H1 (cell line): ENCODE measurements around the gene RAB31. TPM values are rescaled to one million over a fixed set of nuclear protein-coding genes. Genes with fewer than 3 reads are reported as not detected.
A peak's percentile ranks its signal among the peaks of the same experiment; 100 is the strongest.

Experiments used
- CTCF ChIA-PET: fragments of 300-600 bp; sonication (Branson Sonifier 250); formaldehyde crosslinking; loops from one replicate; lab custom pipeline; 2021; ENCODE audit not compliant: partially characterized antibody; lab: Charles Lee
- POLR2A ChIA-PET: fragments of 300-600 bp; sonication (Branson Sonifier 250); formaldehyde crosslinking; loops from one replicate; lab custom pipeline; 2021; ENCODE audit warnings: inconsistent platforms; ENCODE audit not compliant: partially characterized antibody; lab: Charles Lee
- DNase-seq, 2 experiments: peaks; one replicate each; pipeline versions ENCODE4 v3.0.0 to v3.0.0-alpha.2; 2010 to 2022; ENCODE audit warnings: low spot score in 2 of 2, low read depth in 1 of 2, mixed read lengths in 1 of 2
- FAIRE-seq: peaks from 2 replicates; lab custom pipeline; 2011; peaks lifted over from hg19 to GRCh38; lab: Jason Lieb, UNC
- H2AFZ ChIP-seq: 2 replicates; pipeline ENCODE4 v1.8.1; 2012; ENCODE audit warnings: low read length, inconsistent platforms
- H2AK5ac ChIP-seq: 2 replicates; pipeline ENCODE4 v1.6.1; 2013; ENCODE audit warnings: low read depth, low read length
- H2BK120ac ChIP-seq: replicated peaks from 2 replicates; pipeline ENCODE3; 2013; ENCODE audit warnings: low read depth, low read length, inconsistent platforms
- H2BK12ac ChIP-seq: 2 replicates; pipeline ENCODE4 v1.6.1; 2013; ENCODE audit warnings: low read depth, low read length
- H2BK15ac ChIP-seq: 2 replicates; pipeline ENCODE4 v1.6.1; 2013; ENCODE audit warnings: low read length
- H2BK20ac ChIP-seq: 2 replicates; pipeline ENCODE4 v1.6.1; 2013; ENCODE audit warnings: low read length
- H2BK5ac ChIP-seq: 2 replicates; pipeline ENCODE4 v1.6.1; 2013; ENCODE audit warnings: low read depth, low read length
- H3K14ac ChIP-seq: 2 replicates; pipeline ENCODE4 v1.6.1; 2013; ENCODE audit warnings: inconsistent platforms; ENCODE audit not compliant: insufficient read length
- H3K18ac ChIP-seq: 2 replicates; pipeline ENCODE4 v1.6.1; 2013; ENCODE audit warnings: low read length; ENCODE audit errors: extremely low read depth
- H3K23ac ChIP-seq: 2 replicates; pipeline ENCODE4 v1.6.1; 2013; ENCODE audit warnings: inconsistent platforms; ENCODE audit not compliant: insufficient read length
- H3K23me2 ChIP-seq: 2 replicates; pipeline ENCODE4 v1.6.1; 2013; ENCODE audit warnings: low read depth, low read length
- H3K27ac ChIP-seq: 2 replicates; pipeline ENCODE4 v1.6.1; 2011; ENCODE audit warnings: low read depth, low read length, inconsistent platforms
- H3K27me3 ChIP-seq, 4 experiments: replicated peaks in 1 of 4; 1 replicate in 1 of 4; 2 replicates in 3 of 4; pipeline versions ENCODE4 v1.6.1 to v1.8.1; 2011 to 2013; ENCODE audit warnings: low read length in 3 of 4, mild to moderate bottlenecking in 3 of 4, inconsistent platforms in 2 of 4, mixed read lengths in 2 of 4, moderate library complexity in 1 of 4; ENCODE audit not compliant: control insufficient read depth in 3 of 4, insufficient read depth in 3 of 4; ENCODE audit errors: extremely low read depth in 1 of 4
- H3K36me3 ChIP-seq, 4 experiments: 2 replicates each; pipeline versions ENCODE4 v1.6.1 to v1.8.1; 2011 to 2013; ENCODE audit warnings: mild to moderate bottlenecking in 4 of 4, low read length in 3 of 4, moderate library complexity in 2 of 4, control low read depth in 1 of 4, inconsistent platforms in 1 of 4; ENCODE audit not compliant: insufficient read depth in 4 of 4, control insufficient read depth in 2 of 4
- H3K4ac ChIP-seq: replicated peaks from 2 replicates; pipeline ENCODE3; 2013; ENCODE audit warnings: low read length, low read depth, mixed read lengths, inconsistent platforms; ENCODE audit not compliant: insufficient read length
- H3K4me1 ChIP-seq, 4 experiments: replicated peaks in 1 of 4; 1 replicate in 1 of 4; 2 replicates in 3 of 4; pipeline versions ENCODE4 v1.6.1 to v1.8.1; 2011 to 2013; ENCODE audit warnings: low read length in 3 of 4, inconsistent platforms in 2 of 4, mixed read lengths in 1 of 4; ENCODE audit not compliant: insufficient read depth in 4 of 4, control insufficient read depth in 3 of 4
- H3K4me2 ChIP-seq, 2 experiments: 2 replicates each; pipeline versions ENCODE4 v1.6.1 to v1.8.1; 2011 to 2013; ENCODE audit warnings: low read depth in 2 of 2, low read length in 2 of 2, control low read depth in 1 of 2, inconsistent platforms in 1 of 2, mild to moderate bottlenecking in 1 of 2; ENCODE audit not compliant: insufficient read depth in 1 of 2
- H3K4me3 ChIP-seq, 4 experiments: fragments of 200-600, 300-600 bp in 1 of 4; sonication (generic), shearing (Covaris generic), sonication (Bioruptor Twin) in 1 of 4; 2 replicates each; pipeline versions ENCODE4 v1.5.1 to v1.8.1; 2011 to 2016; ENCODE audit warnings: low read length in 4 of 4, low read depth in 3 of 4, control low read depth in 2 of 4, inconsistent platforms in 2 of 4, mild to moderate bottlenecking in 2 of 4, mixed read lengths in 1 of 4, moderate library complexity in 1 of 4; ENCODE audit not compliant: insufficient read depth in 2 of 4; ENCODE audit errors: extremely low read depth in 1 of 4
- H3K56ac ChIP-seq: replicated peaks from 2 replicates; pipeline ENCODE3; 2013; ENCODE audit warnings: low read depth, mild to moderate bottlenecking, mixed read lengths, low read length, inconsistent platforms; ENCODE audit not compliant: insufficient read length
- H3K79me1 ChIP-seq: 2 replicates; pipeline ENCODE4 v1.6.1; 2013; ENCODE audit warnings: low read depth, low read length, control low read depth
- H3K79me2 ChIP-seq, 2 experiments: 2 replicates each; pipeline versions ENCODE4 v1.6.1 to v1.8.1; 2012 to 2013; ENCODE audit warnings: low read length in 2 of 2, mild to moderate bottlenecking in 2 of 2, inconsistent platforms in 1 of 2; ENCODE audit not compliant: insufficient read depth in 2 of 2, control insufficient read depth in 1 of 2
- H3K9ac ChIP-seq, 4 experiments: replicated peaks in 1 of 4; 1 replicate in 1 of 4; 2 replicates in 3 of 4; pipeline versions ENCODE4 v1.6.1 to v1.8.1; 2011 to 2013; ENCODE audit warnings: low read depth in 3 of 4, low read length in 3 of 4, control low read depth in 2 of 4, mild to moderate bottlenecking in 2 of 4, moderate library complexity in 2 of 4, inconsistent platforms in 1 of 4; ENCODE audit errors: extremely low read depth in 1 of 4
- H3K9me3 ChIP-seq, 2 experiments: 2 replicates each; pipeline versions ENCODE4 v1.6.1 to v1.8.1; 2012 to 2013; ENCODE audit warnings: mild to moderate bottlenecking in 2 of 2, moderate library complexity in 2 of 2, control low read depth in 1 of 2, inconsistent platforms in 1 of 2, low read depth in 1 of 2, low read length in 1 of 2, mixed read lengths in 1 of 2; ENCODE audit not compliant: insufficient read depth in 2 of 2
- H4K20me1 ChIP-seq, 2 experiments: replicated peaks in 1 of 2; 2 replicates each; pipeline versions ENCODE3 to v1.8.1; 2011 to 2013; ENCODE audit warnings: inconsistent platforms in 2 of 2, low read length in 2 of 2, mild to moderate bottlenecking in 1 of 2; ENCODE audit not compliant: insufficient read depth in 2 of 2, control insufficient read depth in 1 of 2
- H4K5ac ChIP-seq: 2 replicates; pipeline ENCODE4 v1.6.1; 2013; ENCODE audit warnings: low read length, low read depth, mixed read lengths, inconsistent platforms; ENCODE audit not compliant: insufficient read length
- H4K8ac ChIP-seq: 2 replicates; pipeline ENCODE4 v1.8.0; 2013; ENCODE audit warnings: mild to moderate bottlenecking, moderate library complexity, low read length, inconsistent platforms; ENCODE audit not compliant: insufficient read depth; ENCODE audit errors: extremely low read depth
- H4K91ac ChIP-seq: replicated peaks from 2 replicates; pipeline ENCODE3; 2013; ENCODE audit warnings: low read length, mixed read lengths, inconsistent platforms; ENCODE audit not compliant: insufficient read length
- CEBPB ChIP-seq: IDR thresholded peaks from 2 replicates; pipeline ENCODE4 v1.6.1; 2012; ENCODE audit warnings: low read depth, low read length
- EGR1 ChIP-seq: IDR thresholded peaks from 2 replicates; pipeline ENCODE4 v1.6.1; 2011; ENCODE audit warnings: low read depth, low read length, borderline replicate concordance
- EP300 ChIP-seq, 2 experiments: IDR thresholded peaks; 1 replicate in 1 of 2; 2 replicates in 1 of 2; pipeline ENCODE4 v1.6.1; 2011 to 2012; ENCODE audit warnings: low read depth in 2 of 2, low read length in 2 of 2, mild to moderate bottlenecking in 2 of 2, borderline replicate concordance in 1 of 2, inconsistent platforms in 1 of 2, moderate library complexity in 1 of 2
- HDAC6 ChIP-seq: IDR thresholded peaks from one replicate; pipeline ENCODE4 v1.7.1; 2012; ENCODE audit warnings: low read depth, mild to moderate bottlenecking, inconsistent platforms, low read length, moderate library complexity
- KDM4A ChIP-seq: IDR thresholded peaks from one replicate; pipeline ENCODE4 v1.7.1; 2012; ENCODE audit warnings: low read depth, mild to moderate bottlenecking, moderate library complexity, low read length, inconsistent platforms; ENCODE audit not compliant: severe bottlenecking
- KDM5A ChIP-seq: fragments of 200-600 bp; IDR thresholded peaks from 2 replicates; pipeline ENCODE4 v1.7.1; 2012; ENCODE audit warnings: mild to moderate bottlenecking, low read length, inconsistent platforms, mixed read lengths
- MAX ChIP-seq: IDR thresholded peaks from 2 replicates; pipeline ENCODE4 v1.6.1; 2012; ENCODE audit warnings: inconsistent platforms
- PHF8 ChIP-seq: fragments of 200-600 bp; sonication (generic); conservative IDR thresholded peaks from 2 replicates; pipeline ENCODE4 v1.7.1; 2012; ENCODE audit warnings: low read depth, mild to moderate bottlenecking, inconsistent platforms, low read length, moderate library complexity
- POU5F1 ChIP-seq: IDR thresholded peaks from 2 replicates; pipeline ENCODE4 v1.6.1; 2011; ENCODE audit warnings: low read depth, mild to moderate bottlenecking, low read length, moderate library complexity
- SAP30 ChIP-seq: fragments of 300-600 bp; sonication (generic); IDR thresholded peaks from 2 replicates; pipeline ENCODE4 v1.7.1; 2012; ENCODE audit warnings: low read length, moderate library complexity, mild to moderate bottlenecking, inconsistent platforms; ENCODE audit not compliant: insufficient read depth, insufficient replicate concordance
- SIRT6 ChIP-seq: IDR thresholded peaks from one replicate; pipeline ENCODE4 v1.7.1; 2012; ENCODE audit warnings: low read length, inconsistent platforms
- SP4 ChIP-seq: IDR thresholded peaks from 2 replicates; pipeline ENCODE4 v1.6.1; 2012; ENCODE audit warnings: low read length, inconsistent platforms
- YY1 ChIP-seq: IDR thresholded peaks from 2 replicates; pipeline ENCODE4 v1.6.1; 2011; ENCODE audit warnings: low read depth, mild to moderate bottlenecking, low read length
- WGBS, 2 experiments: shearing (Covaris generic) in 1 of 2; methylation state at CpG; one replicate each; pipeline versions ENCODE4 v1.1.6 to v1.1.7; 2013 to 2015; ENCODE audit warnings: low lambda C conversion rate in 2 of 2, mixed read lengths in 2 of 2, inconsistent platforms in 1 of 2, low coverage in 1 of 2, missing lambda C conversion rate in 1 of 2; ENCODE audit not compliant: insufficient replicate concordance in 2 of 2, insufficient coverage in 1 of 2, insufficient read length in 1 of 2; ENCODE audit errors: extremely low coverage in 1 of 2, missing lambda C conversion rate in 1 of 2; 5-methylcytosine and 5-hydroxymethylcytosine counted together
- polyA plus RNA-seq, 7 experiments: library from polyadenylated mRNA; depleted of rRNA in 3 of 7; stranded (reverse) in 5 of 7; unstranded in 2 of 7; fragments of >200 nt in 5 of 7; fragments of 200-250 nt in 2 of 7; gene quantifications; 1 replicate in 5 of 7; 2 replicates in 1 of 7; 4 replicates in 1 of 7; pipeline versions ENCODE4 v1.2.1 to v1.2.3, GENCODE V29; 2011 to 2013; ENCODE audit warnings: missing spikeins in 2 of 7, mixed read lengths in 2 of 7
- total RNA-seq: library from RNA; stranded (reverse); fragmentation: NEBNext Ultra II Directional; extraction: Animal tissue kit (Norgen Biotek cat#: 25700); gene quantifications from 2 replicates; pipeline ENCODE4 v1.2.1, GENCODE V29; 2021

RAB31 gene
- total and polyA plus RNA-seq, 2 of the 8 experiments (the other 6 are each of a cell fraction or from before 2014, with no cell fraction given), result 15.2 to 40.9 TPM

- Histone ChIP-seq H3K27me3 (no peaks in the 10 kb centered on the region; a peak in 1 of 7 replicates), H4K20me1 (no peaks in the 10 kb centered on the region), H3K23me2 (no peaks in the 10 kb centered on the region), H3K18ac (no peak overlapping the region), H4K5ac (no peak overlapping the region), H2AK5ac (peak overlapping the region; percentile 93; the same call in 1 of the 2 replicates), H3K27ac (no peak overlapping the region), H2BK5ac (peak overlapping the region; percentile 44; the same call in 1 of the 2 replicates), H2BK20ac (no peak overlapping the region), H2AFZ (no peak overlapping the region), H3K79me1 (no peaks in the 10 kb centered on the region; the same call in 1 of the 2 replicates), H3K9ac (no peak overlapping the region), H3K4ac (no peak overlapping the region), H4K91ac (no peak overlapping the region), H3K4me3 (no peak overlapping the region), H4K8ac (no peak overlapping the region), H2BK12ac (no peak overlapping the region), H3K4me2 (no peak overlapping the region), H3K23ac (no peak overlapping the region), H2BK120ac (no peak overlapping the region), H3K9me3 (no peaks in the 10 kb centered on the region), H3K4me1 (peaks cover 2 to 13% (median 6%) of the 10 kb centered on the region in 4 experiments), H3K14ac (no peak overlapping the region), H2BK15ac (no peak overlapping the region), H3K56ac (no peak overlapping the region), H3K79me2 (no peaks in the 10 kb centered on the region), H3K36me3 (no peaks in the 10 kb centered on the region)
- FAIRE-seq (no peak), DNase-seq (no peak)
- CTCF ChIA-PET, result interaction anchor here (0.9 to 1.9 kb wide), 6 partner anchors 9 to 119 kb away, joined by 3 to 7 read pairs (median 4); no protein-coding TSS in a partner anchor
- WGBS, 2 experiments, result 93% methylated on average over 12 of the region's 12 CpGs; no CpG with 5 or more reads in 1 of the 2 experiments
- POLR2A ChIA-PET, result interaction anchor here (1.1 to 1.5 kb wide), 2 partner anchors 23 to 25 kb away, joined by 3 to 4 read pairs; no protein-coding TSS in a partner anchor
- TF ChIP-seq EGR1 (no peak), EP300 (IDR thresholded peaks at IDR 0.05; ENCODE audit: borderline replicate concordance in 1 of 2, low read depth in 2 of 2, low read length in 2 of 2) (no peak), HDAC6 (no peak), CEBPB (no peak), KDM4A (no peak), MAX (no peak), PHF8 (no peak), YY1 (no peak), SIRT6 (no peak), SAP30 (no peak), KDM5A (no peak), POU5F1 (no peak), SP4 (no peak)
Measured at GRCh38 chr18:9831723-9832199, 123.7 kb downstream of the RAB31 start.
